Measurements from ENCODE around the gene SNRPE. TPM values are rescaled to one million over a fixed set of nuclear protein-coding genes. Genes with fewer than 3 reads are reported as not detected.

The SNRPE gene
- total RNA-seq, 2 donors from 2014 or later, result 273 to 498 TPM

DNA sequence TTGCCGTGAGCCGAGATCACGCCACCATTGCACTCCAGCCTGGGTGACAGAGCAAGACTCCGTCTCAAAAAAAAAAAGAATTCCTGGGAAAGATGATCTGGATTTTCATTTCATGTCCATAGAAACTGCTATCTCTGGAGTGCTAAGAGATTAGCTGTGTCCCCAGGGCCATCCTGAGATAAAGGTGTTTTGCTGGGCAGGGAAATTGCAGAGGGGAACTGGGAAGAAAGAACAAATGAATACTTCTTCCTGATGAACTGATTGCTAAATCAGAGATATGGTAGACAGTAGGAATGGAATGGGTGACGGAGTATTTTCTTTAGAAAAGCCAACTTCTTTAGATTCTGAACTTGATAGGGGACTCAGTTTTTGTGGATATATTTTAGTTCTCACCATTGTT lies 19.2 kb downstream of the SNRPE start:
- no peak for DNase-seq
- Histone ChIP-seq H3K4me1 (ENCODE audit: control insufficient read depth, insufficient read depth, low read length) (peaks cover 2% of the 10 kb centered on the region), H3K27me3 (ENCODE audit: control insufficient read depth, insufficient read depth, low read length, poor library complexity, severe bottlenecking) (no peaks in the 10 kb centered on the region), H3K9ac (ENCODE audit: extremely low read depth, low read length, poor library complexity, severe bottlenecking) (no peak overlapping the region), H3K9me3 (ENCODE audit: control insufficient read depth, low read length) (peaks cover 12% of the 10 kb centered on the region), H3K27ac (ENCODE audit: low read depth, low read length) (no peak overlapping the region), H3K36me3 (ENCODE audit: control insufficient read depth, insufficient read depth, low read length) (peaks cover 3% of the 10 kb centered on the region), H3K4me3 (ENCODE audit: low read length) (no peak overlapping the region)
- H3K36me3 Mint-ChIP-seq (ENCODE audit: low read depth), result peaks cover 17% of the 10 kb centered on the region
- peaks cover 3% of the 10 kb centered on the region for H3K9me3 Mint-ChIP-seq
- no peak for TF ChIP-seq CTCF (conservative IDR thresholded peaks at IDR 0.05)
- no peak overlapping the region for H3K27ac Mint-ChIP-seq
- WGBS, 2 experiments (ENCODE audit: insufficient coverage in 1 of 2, insufficient read length in 1 of 2), result 93 to 95% methylated on average over 5 of the region's 5 CpGs
- peaks cover 5% of the 10 kb centered on the region for H3K4me1 Mint-ChIP-seq
- H3K4me3 Mint-ChIP-seq, result no peak overlapping the region
- no peaks in the 10 kb centered on the region for H3K27me3 Mint-ChIP-seq (ENCODE audit: insufficient read depth)

DNA sequence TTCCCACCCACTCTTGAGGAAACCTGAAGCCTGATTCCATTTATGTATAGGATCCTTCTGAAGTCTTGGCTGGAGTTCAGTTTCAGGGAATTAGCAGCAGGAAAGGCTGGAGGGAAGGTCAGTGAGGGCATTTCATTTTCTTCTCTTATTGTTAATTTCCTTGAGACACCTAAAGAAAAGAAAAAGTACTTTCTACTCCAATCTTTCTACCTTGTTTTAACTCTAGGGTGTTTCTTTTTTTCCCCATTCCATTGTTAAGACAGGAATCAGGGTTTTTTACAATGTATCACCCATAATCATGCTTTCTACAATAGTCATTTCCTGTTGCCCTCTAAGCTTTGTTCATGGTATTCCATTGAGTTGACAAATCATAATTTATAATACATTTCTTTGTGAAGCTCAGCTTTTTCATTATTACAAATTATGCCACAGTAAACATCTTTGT lies 27.4 kb downstream of the SNRPE start:
- no peak overlapping the region for H3K27ac Mint-ChIP-seq

DNA sequence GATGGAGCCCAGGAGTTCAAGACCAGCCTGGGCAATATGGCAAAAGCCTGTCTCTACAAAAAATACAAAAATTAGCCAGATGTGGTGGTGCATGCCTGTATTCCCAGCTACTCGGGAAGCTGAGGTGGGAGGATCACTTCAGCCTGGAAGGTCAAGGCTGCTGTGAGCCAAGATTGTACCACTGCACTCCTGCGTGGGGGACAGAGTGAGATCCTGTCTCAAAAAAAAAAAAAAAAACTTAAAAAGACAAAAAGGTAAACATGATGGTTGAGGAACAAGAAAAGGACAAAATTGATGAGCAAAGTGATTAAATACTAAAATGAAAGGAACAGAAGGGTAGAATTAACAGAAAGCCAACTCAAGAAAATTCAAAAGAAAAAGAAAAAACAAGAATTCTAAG lies 30.6 kb downstream of the SNRPE start:
- no peak overlapping the region for H3K4me3 Mint-ChIP-seq
- no peak overlapping the region for H3K9ac ChIP-seq (ENCODE audit: extremely low read depth, low read length, poor library complexity, severe bottlenecking)
- no peaks in the 10 kb centered on the region for H3K27me3 Mint-ChIP-seq (ENCODE audit: insufficient read depth)
- H3K9me3 Mint-ChIP-seq, result peaks cover 33% of the 10 kb centered on the region
- no peaks in the 10 kb centered on the region for H3K4me1 ChIP-seq (ENCODE audit: control insufficient read depth, insufficient read depth, low read length)
- H3K4me1 Mint-ChIP-seq, result no peaks in the 10 kb centered on the region
- no peak for TF ChIP-seq CTCF (conservative IDR thresholded peaks at IDR 0.05)
- H3K4me3 ChIP-seq (ENCODE audit: low read length), result no peak overlapping the region
- H3K36me3 Mint-ChIP-seq (ENCODE audit: low read depth), result peaks cover 6% of the 10 kb centered on the region
- H3K27ac Mint-ChIP-seq, result no peak overlapping the region
- WGBS, 2 experiments (ENCODE audit: insufficient coverage in 1 of 2, insufficient read length in 1 of 2), result 90% methylated on average over 2 of the region's 2 CpGs
- no peaks in the 10 kb centered on the region for H3K27me3 ChIP-seq (ENCODE audit: control insufficient read depth, insufficient read depth, low read length, poor library complexity, severe bottlenecking)
- no peak overlapping the region for H3K27ac ChIP-seq (ENCODE audit: low read depth, low read length)
- H3K9me3 ChIP-seq (ENCODE audit: control insufficient read depth, low read length), result peaks cover 11% of the 10 kb centered on the region
- no peaks in the 10 kb centered on the region for H3K36me3 ChIP-seq (ENCODE audit: control insufficient read depth, insufficient read depth, low read length)
- DNase-seq, result no peak

More for the DNA sequence above, 27.4 kb downstream of the SNRPE start:
- H3K9me3 Mint-ChIP-seq, result peaks cover 15% of the 10 kb centered on the region
- H3K27ac ChIP-seq (ENCODE audit: low read depth, low read length), result no peak overlapping the region
- H3K4me1 Mint-ChIP-seq, result no peaks in the 10 kb centered on the region
- H3K36me3 ChIP-seq (ENCODE audit: control insufficient read depth, insufficient read depth, low read length), result no peaks in the 10 kb centered on the region
- no peaks in the 10 kb centered on the region for H3K9me3 ChIP-seq (ENCODE audit: control insufficient read depth, low read length)
- H3K27me3 Mint-ChIP-seq (ENCODE audit: insufficient read depth), result no peaks in the 10 kb centered on the region
- H3K4me3 Mint-ChIP-seq, result no peak overlapping the region
- H3K27me3 ChIP-seq (ENCODE audit: control insufficient read depth, insufficient read depth, low read length, poor library complexity, severe bottlenecking), result no peaks in the 10 kb centered on the region
- TF ChIP-seq CTCF (conservative IDR thresholded peaks at IDR 0.05), result no peak
- no peak for DNase-seq
- no peak overlapping the region for H3K4me3 ChIP-seq (ENCODE audit: low read length)
- no peaks in the 10 kb centered on the region for H3K4me1 ChIP-seq (ENCODE audit: control insufficient read depth, insufficient read depth, low read length)
- H3K36me3 Mint-ChIP-seq (ENCODE audit: low read depth), result peaks cover 6% of the 10 kb centered on the region
- H3K9ac ChIP-seq (ENCODE audit: extremely low read depth, low read length, poor library complexity, severe bottlenecking), result no peak overlapping the region
